Aorta (tissue), 5 donors: Measurements from ENCODE around the gene DNAH8. TPM values are rescaled to one million over a fixed set of nuclear protein-coding genes. Genes with fewer than 3 reads are reported as not detected.

Experiments
- ATAC-seq: fragments of 200-7000 bp; cut with Tn5 transposase; one replicate; pipeline ENCODE4 v1.9.1; 2022; ENCODE audit warnings: moderate library complexity; ENCODE audit not compliant: low FRiP score
- DNase-seq, 2 donors: peaks; one replicate each; pipeline ENCODE4 v3.0.0-alpha.2; 2020
- H3K27ac ChIP-seq, 2 donors: one replicate each; pipeline ENCODE4 v1.5.1; 2013; ENCODE audit warnings: low read length in 2 of 2, mild to moderate bottlenecking in 2 of 2, moderate library complexity in 2 of 2, control low read depth in 1 of 2, inconsistent platforms in 1 of 2, low read depth in 1 of 2
- H3K27me3 ChIP-seq, 2 donors: one replicate each; pipeline ENCODE4 v1.6.1; 2013; ENCODE audit warnings: control low read depth in 1 of 2, low read length in 1 of 2, mild to moderate bottlenecking in 1 of 2, moderate library complexity in 1 of 2; ENCODE audit not compliant: insufficient read depth in 2 of 2, control insufficient read depth in 1 of 2
- H3K36me3 ChIP-seq, 2 donors: one replicate each; pipeline ENCODE4 v1.6.1; 2013; ENCODE audit warnings: control low read depth in 1 of 2, low read length in 1 of 2, mild to moderate bottlenecking in 1 of 2; ENCODE audit not compliant: insufficient read depth in 2 of 2, control insufficient read depth in 1 of 2
- H3K4me1 ChIP-seq, 2 donors: one replicate each; pipeline ENCODE4 v1.6.1; 2013; ENCODE audit warnings: low read length in 2 of 2, control low read depth in 1 of 2, mild to moderate bottlenecking in 1 of 2, moderate library complexity in 1 of 2; ENCODE audit not compliant: insufficient read depth in 2 of 2, control insufficient read depth in 1 of 2
- H3K4me3 ChIP-seq, 2 donors: one replicate each; pipeline ENCODE4 v1.5.1; 2013; ENCODE audit warnings: low read length in 2 of 2, control low read depth in 1 of 2, mild to moderate bottlenecking in 1 of 2
- H3K9me3 ChIP-seq: one replicate; pipeline ENCODE4 v1.6.1; 2013; ENCODE audit warnings: mild to moderate bottlenecking, low read length; ENCODE audit not compliant: control insufficient read depth
- WGBS, 2 donors: extraction: QIAGEN DNeasy Blood & Tissue Kit; methylation state at CpG; one replicate each; pipeline ENCODE4 v1.1.7; 2013; 5-methylcytosine and 5-hydroxymethylcytosine counted together
- intact Hi-C, 2 donors: fragments of 100-400 bp; cut with DNase I; formaldehyde crosslinking; loops; one replicate each; pipeline versions ENCODE4 v1.14.2 to v1.15.0; 2022
- polyA plus RNA-seq, 2 donors: library from polyadenylated mRNA; stranded (reverse); fragments of 200-250 nt; gene quantifications; one replicate each; pipeline ENCODE4 v1.2.3, GENCODE V29; 2013
- total RNA-seq, 2 donors: library from RNA; stranded (reverse); fragmentation: NEBNext Ultra II Directional; extraction: Animal tissue kit (Norgen Biotek cat#: 25700); gene quantifications; one replicate each; pipeline ENCODE4 v1.2.1, GENCODE V29; 2021
- donor health status: healthy with polysubstance abuse.
- donor health status: Bipolar disorder and iron deficiency.
- donor health status: DM: no; HTN: no; CAD: no.
- donor health status: DM: no; HTN: no; CAD: no.
- donor health status: DM: yes; HTN: yes; CAD: no.

DNAH8 gene
- total and polyA plus RNA-seq, 4 donors = under 0.01 to 0.03 (median 0.03) TPM; not detected in 1

GRCh38 chr6:38974389-38975151 is 259.5 kb downstream of the DNAH8 start:
- 62 to 67% methylated on average over 7 of the region's 7 CpGs for WGBS, 2 donors
- no peak overlapping the region for H3K4me3 ChIP-seq
- ATAC-seq (no peak), DNase-seq (no peak)
- no peak overlapping the region for H3K27ac ChIP-seq
- H3K4me1 ChIP-seq = no peaks in the 10 kb centered on the region
- no peaks in the 10 kb centered on the region for H3K36me3 ChIP-seq
- no peaks in the 10 kb centered on the region for H3K9me3 ChIP-seq
- intact Hi-C loops = loop anchor here (10.0 kb wide), 2 partner anchors 320 to 330 kb away; no protein-coding TSS in a partner anchor
- H3K27me3 ChIP-seq = peaks cover 0 to 3% of the 10 kb centered on the region in 2 donors

GRCh38 chr6:38975621-38976049 is 260.5 kb downstream of the DNAH8 start:
- Histone ChIP-seq H3K27ac (no peak overlapping the region), H3K9me3 (no peaks in the 10 kb centered on the region), H3K4me1 (no peaks in the 10 kb centered on the region), H3K4me3 (no peak overlapping the region), H3K36me3 (no peaks in the 10 kb centered on the region), H3K27me3 (peaks cover 0 to 3% of the 10 kb centered on the region in 2 donors)
- WGBS, 2 donors = 5 to 8% methylated on average over 2 of the region's 2 CpGs
- DNase-seq = no peak
- ATAC-seq = no peak
- intact Hi-C loops = loop anchor here (10.0 kb wide), 2 partner anchors 319 to 329 kb away; no protein-coding TSS in a partner anchor

- Histone ChIP-seq H3K36me3 (no peaks in the 10 kb centered on the region), H3K9me3 (no peaks in the 10 kb centered on the region), H3K4me3 (no peak overlapping the region), H3K4me1 (no peaks in the 10 kb centered on the region), H3K27me3 (peaks cover 0 to 3% of the 10 kb centered on the region in 2 donors), H3K27ac (no peak overlapping the region)
- intact Hi-C loops = loop anchor here (10.0 kb wide), 2 partner anchors 319 to 329 kb away; no protein-coding TSS in a partner anchor
- no peak for DNase-seq
- 39 to 43% methylated on average over 3 of the region's 3 CpGs for WGBS, 2 donors
- no peak for ATAC-seq
Observed at GRCh38 chr6:38976051-38976450, 260.9 kb downstream of the DNAH8 start.

GRCh38 chr6:38976801-38977500 is 261.8 kb downstream of the DNAH8 start:
- Histone ChIP-seq H3K27ac (no peak overlapping the region), H3K4me1 (no peaks in the 10 kb centered on the region), H3K9me3 (no peaks in the 10 kb centered on the region), H3K4me3 (no peak overlapping the region), H3K36me3 (no peaks in the 10 kb centered on the region), H3K27me3 (peaks cover 0 to 3% of the 10 kb centered on the region in 2 donors)
- no peak for ATAC-seq
- intact Hi-C loops = loop anchor here (10.0 kb wide), 2 partner anchors 318 to 328 kb away; no protein-coding TSS in a partner anchor
- WGBS, 2 donors = 36 to 55% methylated on average over 6 of the region's 6 CpGs
- no peak for DNase-seq

GRCh38 chr6:38978139-38978704 is 263.1 kb downstream of the DNAH8 start:
- H3K9me3 ChIP-seq = peaks cover 2% of the 10 kb centered on the region
- intact Hi-C loops = loop anchor here (10.0 kb wide), 2 partner anchors 317 to 327 kb away; no protein-coding TSS in a partner anchor
- 78 to 82% methylated on average over 3 of the region's 3 CpGs for WGBS, 2 donors

GRCh38 chr6:38982470-38982869 is 267.4 kb downstream of the DNAH8 start:
- ATAC-seq = no peak
- no peak for DNase-seq
- Histone ChIP-seq H3K27ac (no peak overlapping the region), H3K27me3 (peaks cover 0 to 2% of the 10 kb centered on the region in 2 donors), H3K4me3 (no peak overlapping the region), H3K9me3 (peaks cover 2% of the 10 kb centered on the region), H3K36me3 (no peaks in the 10 kb centered on the region), H3K4me1 (no peaks in the 10 kb centered on the region)
- intact Hi-C loops = no loop called here
- 47 to 54% methylated on average over 2 of the region's 2 CpGs for WGBS, 2 donors

More at GRCh38 chr6:38978139-38978704, 263.1 kb downstream of the DNAH8 start:
- H3K27me3 ChIP-seq = peaks cover 0 to 2% of the 10 kb centered on the region in 2 donors
- H3K4me1 ChIP-seq = no peaks in the 10 kb centered on the region
- ATAC-seq (no peak), DNase-seq (no peak)
- H3K27ac ChIP-seq = no peak overlapping the region
- no peaks in the 10 kb centered on the region for H3K36me3 ChIP-seq
- no peak overlapping the region for H3K4me3 ChIP-seq

- H3K27me3 ChIP-seq = no peaks in the 10 kb centered on the region
- no peaks in the 10 kb centered on the region for H3K4me1 ChIP-seq
- intact Hi-C loops = no loop called here
- H3K4me3 ChIP-seq = no peak overlapping the region
- H3K36me3 ChIP-seq = no peaks in the 10 kb centered on the region
- no peak overlapping the region for H3K27ac ChIP-seq
- DNase-seq = no peak
- 80 to 83% methylated on average over 3 of the region's 3 CpGs for whole genome bisulfite sequencing, 2 donors
- peaks cover 2% of the 10 kb centered on the region for H3K9me3 ChIP-seq
- ATAC-seq = no peak
Observed at GRCh38 chr6:38984723-38985122, 269.6 kb downstream of the DNAH8 start.

- H3K27me3 ChIP-seq = no peaks in the 10 kb centered on the region
- intact Hi-C loops = no loop called here
- DNase-seq (no peak), ATAC-seq (no peak)
- no peak overlapping the region for H3K27ac ChIP-seq
- 85 to 88% methylated on average over 3 of the region's 3 CpGs for WGBS, 2 donors
- H3K4me1 ChIP-seq = no peaks in the 10 kb centered on the region
- peaks cover 2% of the 10 kb centered on the region for H3K9me3 ChIP-seq
- H3K4me3 ChIP-seq = no peak overlapping the region
- H3K36me3 ChIP-seq = no peaks in the 10 kb centered on the region
Observed at GRCh38 chr6:38985839-38986238, 270.7 kb downstream of the DNAH8 start.
